Transverse colon (tissue), 4 donors: ENCODE results near the gene TMEM151A.

Source experiments
- POLR2A ChIP-seq: fragments of 450-650 bp; IDR thresholded peaks from one replicate; pipeline ENCODE4 v1.6.1; 2016; ENCODE audit warnings: antibody characterized with exemption, mild to moderate bottlenecking, moderate library complexity
- POLR2AphosphoS5 ChIP-seq, 3 donors: sonication (generic); formaldehyde crosslinking; IDR thresholded peaks; one replicate each; pipeline ENCODE4 v1.6.1; 2016; ENCODE audit warnings: antibody characterized with exemption in 3 of 3
- TF ChIP-seq, protein P1 (sequence below), 5 experiments: fragments of 200-600 bp in 3 of 5; fragments of 450-650 bp in 2 of 5; sonication (generic) in 3 of 5; IDR thresholded peaks; 1 replicate in 2 of 5; 2 replicates in 3 of 5; pipeline ENCODE4 v1.5.1; 2016 to 2017; ENCODE audit warnings: antibody characterized with exemption in 5 of 5, inconsistent platforms in 3 of 5, mild to moderate bottlenecking in 2 of 5, moderate library complexity in 1 of 5

DNA sequence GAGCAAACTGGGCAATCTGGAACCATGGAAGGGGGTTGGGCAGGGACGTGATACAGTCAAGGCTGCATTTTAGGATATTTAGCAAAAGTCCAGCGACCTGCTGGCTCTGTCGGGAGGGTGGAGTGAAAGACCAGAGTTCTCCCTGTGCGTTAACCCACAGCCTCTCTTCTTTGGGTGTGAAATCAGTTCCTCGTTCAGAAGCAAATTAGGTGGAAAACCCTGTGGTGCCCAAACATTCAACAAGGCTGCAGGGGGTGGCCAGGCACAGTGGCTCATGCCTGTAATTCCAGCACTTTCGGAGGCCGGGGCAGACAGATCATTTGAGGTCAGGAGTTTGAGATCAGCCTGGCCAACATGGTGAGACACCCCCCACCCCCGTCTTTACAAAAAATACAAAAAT lies 5.9 kb downstream of the TMEM151A start:
- TF ChIP-seq POLR2A, result no peak
- no peak for TF ChIP-seq POLR2AphosphoS5 (IDR thresholded peaks at IDR 0.05)
- TF ChIP-seq, protein P1, sequence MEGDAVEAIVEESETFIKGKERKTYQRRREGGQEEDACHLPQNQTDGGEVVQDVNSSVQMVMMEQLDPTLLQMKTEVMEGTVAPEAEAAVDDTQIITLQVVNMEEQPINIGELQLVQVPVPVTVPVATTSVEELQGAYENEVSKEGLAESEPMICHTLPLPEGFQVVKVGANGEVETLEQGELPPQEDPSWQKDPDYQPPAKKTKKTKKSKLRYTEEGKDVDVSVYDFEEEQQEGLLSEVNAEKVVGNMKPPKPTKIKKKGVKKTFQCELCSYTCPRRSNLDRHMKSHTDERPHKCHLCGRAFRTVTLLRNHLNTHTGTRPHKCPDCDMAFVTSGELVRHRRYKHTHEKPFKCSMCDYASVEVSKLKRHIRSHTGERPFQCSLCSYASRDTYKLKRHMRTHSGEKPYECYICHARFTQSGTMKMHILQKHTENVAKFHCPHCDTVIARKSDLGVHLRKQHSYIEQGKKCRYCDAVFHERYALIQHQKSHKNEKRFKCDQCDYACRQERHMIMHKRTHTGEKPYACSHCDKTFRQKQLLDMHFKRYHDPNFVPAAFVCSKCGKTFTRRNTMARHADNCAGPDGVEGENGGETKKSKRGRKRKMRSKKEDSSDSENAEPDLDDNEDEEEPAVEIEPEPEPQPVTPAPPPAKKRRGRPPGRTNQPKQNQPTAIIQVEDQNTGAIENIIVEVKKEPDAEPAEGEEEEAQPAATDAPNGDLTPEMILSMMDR (IDR thresholded peaks at IDR 0.05), result no peak
